ENCODE results near the gene TUBG1. TPM values are rescaled to one million over a fixed set of nuclear protein-coding genes. Genes with fewer than 3 reads are reported as not detected.

Gene TUBG1
- total RNA-seq, 1 experiment from 2014 or later: 122 TPM

DNA sequence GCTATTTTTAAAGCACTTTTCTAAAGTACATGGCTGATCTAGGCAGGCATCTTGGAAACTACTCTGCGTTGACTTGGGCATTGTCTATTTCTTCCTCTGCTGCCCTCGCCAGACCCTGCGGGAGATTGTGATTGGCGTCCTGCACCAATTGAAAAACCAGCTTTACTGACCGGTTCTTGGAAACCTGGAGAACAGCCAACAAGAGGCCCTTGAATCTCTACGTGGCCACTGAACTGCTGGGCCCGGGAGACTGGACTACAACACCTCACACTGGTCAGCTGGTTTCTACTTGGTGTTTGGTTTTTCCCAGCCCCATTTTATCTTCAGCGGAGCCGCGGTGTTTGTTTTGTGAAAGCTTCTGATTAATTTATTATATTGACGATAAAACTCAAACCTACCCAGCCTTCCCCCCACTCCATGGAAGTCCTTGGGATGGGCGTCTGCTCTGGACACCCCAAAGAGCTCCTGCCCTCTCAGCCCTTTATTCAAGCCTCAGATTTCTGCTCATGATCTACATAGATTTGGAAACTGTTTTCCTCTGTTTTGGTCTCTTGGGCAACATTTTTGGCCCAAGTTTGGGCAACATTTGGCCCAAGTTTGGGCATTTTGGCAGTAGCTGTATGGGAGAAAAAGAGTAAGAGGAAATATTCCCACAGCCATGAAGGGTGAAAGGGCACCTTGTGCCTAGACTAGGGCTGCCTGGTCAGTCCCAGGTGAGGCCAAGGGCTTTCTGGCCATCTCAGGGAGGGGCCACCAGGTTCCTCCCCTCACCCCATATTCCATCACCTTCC is 37.9 kb upstream of the TUBG1 start:
- Histone ChIP-seq H3K4me3 (no peak overlapping the region), H3K9me3 (replicated peaks) (no peaks in the 10 kb centered on the region), H3K4me1 (no peaks in the 10 kb centered on the region; the same call in 1 of the 2 replicates), H3K27ac (no peak overlapping the region), H3K36me3 (peaks cover 61% of the 10 kb centered on the region), H3K27me3 (no peaks in the 10 kb centered on the region)
- DNase-seq: no peak

DNA sequence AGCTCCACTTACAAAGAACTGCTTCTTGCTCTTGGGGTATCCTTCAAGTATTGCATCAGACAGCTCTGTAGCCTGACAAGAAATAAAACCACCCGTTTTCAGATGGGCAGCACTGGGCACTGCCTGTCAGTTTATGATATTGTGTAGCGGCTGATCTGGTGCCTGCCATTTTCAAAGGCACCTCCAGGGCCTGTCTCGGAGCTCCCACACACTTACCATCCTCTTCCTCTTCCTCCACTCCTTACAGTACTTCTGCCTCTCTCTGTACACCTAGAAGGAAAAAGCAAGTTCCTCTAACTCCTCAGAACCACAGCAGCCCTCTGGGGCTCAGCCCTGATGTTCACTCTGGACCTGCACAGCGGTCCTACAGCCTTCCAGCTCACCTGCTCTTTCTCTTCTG is 36.4 kb upstream of the TUBG1 start:
- Histone ChIP-seq H3K36me3 (peaks cover 61% of the 10 kb centered on the region), H3K27me3 (no peaks in the 10 kb centered on the region), H3K4me1 (no peaks in the 10 kb centered on the region; the same call in 1 of the 2 replicates), H3K4me3 (no peak overlapping the region), H3K27ac (no peak overlapping the region), H3K9me3 (replicated peaks) (no peaks in the 10 kb centered on the region)
- DNase-seq: no peak

DNA sequence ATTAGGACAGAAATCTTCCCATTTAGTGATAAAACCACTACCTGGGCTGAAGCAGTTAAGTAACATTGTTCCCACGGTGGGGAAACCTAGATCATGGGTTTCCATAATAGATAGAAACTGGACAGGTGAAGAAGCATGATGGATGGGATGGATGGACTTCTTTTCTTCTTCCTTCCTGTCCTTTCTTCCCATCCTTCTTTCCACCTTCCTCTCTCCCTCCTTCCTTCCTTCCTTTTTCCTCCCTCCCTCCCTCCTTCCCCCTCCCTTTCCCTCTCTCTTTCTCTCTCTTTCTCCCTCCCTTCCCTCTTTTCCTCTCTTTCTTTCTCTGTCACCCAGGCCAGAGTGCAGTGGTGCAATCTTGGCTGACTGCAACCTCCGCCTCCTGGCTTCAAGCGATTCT is 35.0 kb upstream of the TUBG1 start:
- no peak for DNase-seq
- no peaks in the 10 kb centered on the region for H3K9me3 ChIP-seq (replicated peaks)
- H3K27me3 ChIP-seq: no peaks in the 10 kb centered on the region
- peaks cover 50% of the 10 kb centered on the region for H3K36me3 ChIP-seq
- H3K27ac ChIP-seq: no peak overlapping the region
- no peaks in the 10 kb centered on the region; the same call in 1 of the 2 replicates for H3K4me1 ChIP-seq
- H3K4me3 ChIP-seq: no peak overlapping the region

DNA sequence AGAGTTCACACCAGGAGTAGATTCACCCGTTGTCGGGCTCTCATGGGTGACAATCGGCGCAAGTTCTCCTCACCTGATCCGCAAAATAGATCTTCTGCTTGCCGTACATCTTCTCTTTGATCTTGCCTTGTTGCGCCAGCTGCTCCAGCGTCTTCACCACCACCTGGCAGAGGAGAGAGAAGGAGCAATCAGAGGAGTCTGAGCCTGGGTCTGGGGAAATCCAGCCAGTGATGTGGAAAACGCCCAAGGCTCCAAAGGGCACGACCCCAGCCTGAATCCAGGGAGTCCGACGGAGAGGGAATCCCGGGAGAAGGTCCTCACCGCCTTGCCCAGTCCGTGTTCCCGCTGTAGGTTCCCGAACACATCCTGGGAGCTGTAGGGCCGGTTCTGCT is 32.3 kb upstream of the TUBG1 start:
- Histone ChIP-seq H3K4me1 (no peaks in the 10 kb centered on the region; the same call in 1 of the 2 replicates), H3K9me3 (replicated peaks) (no peaks in the 10 kb centered on the region), H3K4me3 (peak overlapping the region; percentile 66), H3K27ac (peak overlapping the region; percentile 52), H3K27me3 (no peaks in the 10 kb centered on the region), H3K36me3 (peaks cover 30% of the 10 kb centered on the region)
- DNase-seq: no peak

DNA sequence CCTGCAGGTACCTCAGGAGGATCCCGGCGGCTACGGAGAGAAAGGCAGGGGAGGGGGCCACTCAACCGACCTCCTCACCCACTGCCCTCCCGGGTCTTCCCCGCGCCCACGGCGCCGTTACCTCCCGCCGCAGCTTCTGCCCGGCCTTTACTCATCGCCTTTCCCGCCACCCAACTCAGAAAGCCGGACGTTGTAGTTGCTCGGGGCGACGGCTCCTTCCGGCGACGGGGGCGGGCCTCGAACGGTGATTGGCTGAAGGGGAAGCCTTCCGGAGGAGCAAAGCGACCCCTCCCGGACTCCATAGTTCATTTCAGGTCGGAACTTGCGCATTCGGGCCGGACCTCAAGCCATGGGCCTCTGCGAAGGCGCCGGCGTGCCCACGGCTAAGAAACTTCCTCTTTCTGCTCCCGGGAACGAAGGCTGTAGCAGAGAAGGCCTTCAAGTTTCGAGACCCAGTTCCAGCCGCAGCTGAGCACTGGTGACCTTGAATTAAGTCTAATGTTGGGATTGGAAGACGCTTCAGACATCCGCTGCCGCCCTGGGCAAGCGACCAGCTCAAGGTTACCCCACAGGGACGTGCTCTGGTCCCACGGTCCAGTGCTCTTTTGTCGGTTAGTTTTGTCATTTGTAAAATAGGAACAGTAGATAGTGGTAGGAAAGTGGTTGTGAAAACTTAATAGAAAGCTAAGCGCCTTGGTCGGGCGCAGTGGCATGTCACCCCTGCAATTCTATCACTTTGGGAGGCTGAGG is 31.8 kb upstream of the TUBG1 start, which contains the start of gene PSMC3IP:
Gene PSMC3IP (minus strand): TSS at position 198 of the 750 bp plus-strand sequence. CDS start 43 bp downstream, at position 155.
- Histone ChIP-seq H3K4me1 (no peaks in the 10 kb centered on the region; the same call in 1 of the 2 replicates), H3K36me3 (peaks cover 29% of the 10 kb centered on the region), H3K27me3 (no peaks in the 10 kb centered on the region), H3K9me3 (replicated peaks) (no peaks in the 10 kb centered on the region), H3K4me3 (peak within 1 kb of the TSS; percentile 66), H3K27ac (peak within 1 kb of the TSS; percentile 52)
- peak; percentile 95 for DNase-seq

DNA sequence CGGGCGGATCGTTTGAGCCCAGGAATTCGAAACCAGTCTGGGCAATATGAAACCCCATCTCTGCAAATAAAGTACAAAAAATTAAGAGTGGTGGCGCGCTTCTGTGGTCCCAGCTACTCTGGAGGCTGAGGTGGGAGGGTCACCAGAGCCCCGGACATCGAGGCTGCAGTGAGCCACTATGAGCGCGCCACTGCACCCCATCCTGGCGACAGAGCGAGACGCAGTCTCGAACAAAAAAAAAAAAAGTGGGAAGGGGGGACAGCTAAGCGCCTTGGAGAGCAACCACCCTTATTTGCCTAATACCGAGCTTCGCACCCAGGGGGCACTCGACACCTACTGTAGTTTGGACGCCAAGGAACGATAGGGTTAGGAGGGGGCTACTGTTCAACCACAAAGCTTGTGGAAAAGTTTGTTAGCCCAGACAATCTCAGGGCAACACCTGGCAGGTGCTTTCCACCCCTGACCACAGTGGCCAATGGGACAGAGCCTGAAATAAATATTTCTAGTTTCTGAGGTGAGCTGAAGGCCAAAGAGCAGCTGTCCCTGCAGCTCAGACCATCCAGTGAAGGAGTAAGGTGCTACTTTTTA is 31.1 kb upstream of the TUBG1 start:
- Histone ChIP-seq H3K4me3 (peak overlapping the region; percentile 66), H3K4me1 (no peaks in the 10 kb centered on the region; the same call in 1 of the 2 replicates), H3K9me3 (replicated peaks) (no peaks in the 10 kb centered on the region), H3K36me3 (peaks cover 22% of the 10 kb centered on the region), H3K27ac (peak overlapping the region; percentile 52), H3K27me3 (no peaks in the 10 kb centered on the region)
- DNase-seq: peak; percentile 84 to 91

DNA sequence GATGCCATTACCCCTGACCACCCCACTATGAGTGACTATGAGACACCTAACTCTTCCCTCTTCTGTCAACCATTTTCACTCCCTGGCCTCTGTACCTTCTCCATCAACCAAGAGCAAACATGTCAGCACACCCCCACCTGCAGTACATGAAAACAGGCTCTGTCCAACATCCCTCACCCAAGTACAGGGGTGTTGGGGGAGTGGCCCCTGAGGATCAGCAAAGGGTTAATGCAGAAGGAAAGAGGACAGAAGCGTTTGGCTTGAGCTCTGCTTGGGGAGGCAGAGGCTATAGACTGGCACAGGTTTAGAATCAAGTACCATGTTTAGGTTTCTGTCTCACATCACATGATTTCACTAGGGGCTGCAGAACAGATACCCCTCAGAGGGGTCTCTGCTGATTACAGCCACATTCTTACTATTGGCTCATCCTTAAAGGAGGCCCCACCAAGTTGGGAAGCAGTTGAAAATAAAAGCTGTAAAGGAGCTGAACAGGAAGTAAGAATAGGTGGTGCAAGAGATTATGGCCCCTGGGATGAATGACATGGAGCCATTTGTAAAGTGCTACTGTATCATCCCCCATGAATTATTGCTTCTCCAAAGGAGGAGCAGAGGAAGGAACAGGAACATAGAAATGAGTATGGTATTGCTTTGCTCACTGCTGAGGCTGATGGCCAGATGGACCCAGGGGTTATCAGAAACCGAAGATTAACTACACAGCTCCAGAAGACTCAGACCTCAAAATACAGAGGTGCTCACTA is 29.5 kb upstream of the TUBG1 start:
- Histone ChIP-seq H3K4me3 (no peak overlapping the region), H3K4me1 (no peaks in the 10 kb centered on the region; the same call in 1 of the 2 replicates), H3K36me3 (peaks cover 14% of the 10 kb centered on the region), H3K27ac (no peak overlapping the region), H3K27me3 (no peaks in the 10 kb centered on the region), H3K9me3 (replicated peaks) (no peaks in the 10 kb centered on the region)
- DNase-seq: no peak

DNA sequence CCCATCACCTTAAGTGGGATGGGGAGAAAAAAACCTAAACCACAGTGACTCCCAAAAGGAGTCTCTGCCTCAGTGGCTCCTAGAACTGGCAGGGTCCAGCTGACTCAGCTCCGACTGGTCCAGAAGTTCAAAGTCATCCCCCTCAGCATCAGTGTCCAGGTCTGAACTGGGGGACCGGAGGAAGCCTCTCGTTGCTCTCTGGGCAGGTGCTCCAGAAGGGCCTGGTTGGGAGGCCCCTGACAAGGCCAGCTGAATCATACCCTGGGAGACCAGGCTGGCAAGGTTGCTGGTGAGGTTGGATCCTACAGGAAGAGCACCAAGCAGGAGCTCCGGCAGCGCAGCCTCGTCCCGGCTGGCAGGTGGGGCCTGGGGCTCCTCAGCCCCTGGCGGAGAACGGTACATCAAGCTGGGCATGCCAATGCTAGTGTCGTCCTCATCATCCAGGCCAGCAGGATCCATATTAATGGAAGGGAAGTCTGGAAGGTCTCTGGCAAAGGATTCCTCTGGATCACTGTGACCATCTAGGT is 27.7 kb upstream of the TUBG1 start:
- H3K9me3 ChIP-seq (replicated peaks): no peaks in the 10 kb centered on the region
- no peaks in the 10 kb centered on the region for H3K27me3 ChIP-seq
- H3K4me1 ChIP-seq: no peaks in the 10 kb centered on the region
- H3K36me3 ChIP-seq: peaks cover 13% of the 10 kb centered on the region
- H3K4me3 ChIP-seq: no peak overlapping the region
- DNase-seq: no peak
- no peak overlapping the region for H3K27ac ChIP-seq

DNA sequence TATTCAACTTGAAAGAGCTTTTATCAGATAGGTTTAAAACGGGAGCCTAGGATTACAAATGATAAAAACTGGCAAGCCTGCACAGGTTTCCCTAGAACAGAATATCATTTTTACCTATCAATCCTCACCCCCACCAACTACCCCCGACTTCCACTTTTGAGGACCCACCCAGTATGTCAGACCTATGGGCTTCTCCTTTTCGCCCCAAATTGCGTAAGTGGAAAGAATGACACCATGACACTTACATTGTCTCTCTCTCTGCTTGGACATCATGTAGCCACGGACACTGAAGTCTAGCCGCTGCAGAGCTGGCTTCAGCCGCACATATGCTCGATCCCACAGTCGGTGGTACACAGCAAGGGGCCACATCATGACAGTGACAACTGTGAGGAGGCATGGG is 24.6 kb upstream of the TUBG1 start:
- Histone ChIP-seq H3K27ac (no peak overlapping the region), H3K4me3 (no peak overlapping the region), H3K27me3 (no peaks in the 10 kb centered on the region), H3K9me3 (replicated peaks) (no peaks in the 10 kb centered on the region), H3K36me3 (peaks cover 19% of the 10 kb centered on the region), H3K4me1 (no peaks in the 10 kb centered on the region)
- no peak for DNase-seq

DNA sequence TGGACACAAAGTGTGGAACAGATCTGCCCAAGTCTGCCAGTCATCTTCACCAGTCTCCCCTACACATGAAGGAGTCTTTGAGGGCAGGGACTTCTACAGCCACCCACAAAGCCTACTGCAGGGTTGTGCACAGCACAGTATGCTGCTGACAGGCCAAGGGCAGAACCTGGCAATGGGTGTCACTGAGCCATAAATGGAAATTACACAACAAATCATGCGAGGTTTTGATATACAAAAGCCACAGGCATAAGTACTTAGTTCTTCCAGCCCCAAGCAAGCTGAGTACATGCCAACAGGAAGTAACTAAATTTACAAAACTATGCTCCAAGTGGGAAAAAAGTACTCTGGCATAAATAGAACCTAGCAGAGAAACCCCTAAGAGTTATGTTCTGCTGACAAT is 24.1 kb upstream of the TUBG1 start:
- Histone ChIP-seq H3K36me3 (peaks cover 19% of the 10 kb centered on the region), H3K4me3 (no peak overlapping the region)

DNA sequence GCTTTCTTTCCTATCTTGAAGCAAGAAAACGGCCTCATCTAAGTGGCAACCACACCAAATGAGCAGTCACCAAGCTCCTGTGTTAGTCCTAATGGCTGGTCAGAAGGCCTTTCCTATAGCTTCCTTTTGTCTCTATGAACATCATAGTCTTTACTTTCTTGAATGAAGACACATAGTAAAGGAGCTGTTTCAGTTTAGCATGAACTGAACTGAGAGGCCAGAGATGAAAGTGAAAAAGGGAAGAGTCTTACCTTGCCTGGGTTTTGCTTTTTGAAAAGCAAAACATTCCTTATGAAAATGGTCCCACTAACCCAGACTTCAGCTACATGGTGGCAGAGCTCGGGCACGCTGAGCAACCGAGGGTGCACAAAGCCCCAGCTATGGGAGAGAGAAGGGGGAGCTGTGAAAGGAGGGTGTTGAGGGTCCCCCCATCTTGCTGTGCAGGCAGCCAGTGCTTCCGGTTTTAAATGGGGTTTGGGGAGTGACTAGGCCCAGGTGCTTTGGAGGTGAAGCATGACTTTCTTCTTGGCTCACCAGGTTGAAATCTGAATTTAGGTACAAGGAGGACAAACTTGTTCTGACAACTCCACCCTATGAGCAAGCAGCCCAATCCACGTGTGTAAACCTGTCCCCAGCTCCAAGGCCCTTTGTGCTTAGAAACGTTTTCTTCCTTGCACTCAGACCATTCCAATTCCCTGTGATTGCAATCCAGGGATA is 22.8 kb upstream of the TUBG1 start:
- Histone ChIP-seq H3K4me3 (no peak overlapping the region), H3K27me3 (no peaks in the 10 kb centered on the region), H3K27ac (no peak overlapping the region), H3K9me3 (replicated peaks) (no peaks in the 10 kb centered on the region), H3K36me3 (peaks cover 20% of the 10 kb centered on the region), H3K4me1 (no peaks in the 10 kb centered on the region)
- DNase-seq: no peak

More for the DNA sequence above, 24.1 kb upstream of the TUBG1 start:
- H3K4me1 ChIP-seq: no peaks in the 10 kb centered on the region
- H3K27me3 ChIP-seq: no peaks in the 10 kb centered on the region
- H3K9me3 ChIP-seq (replicated peaks): no peaks in the 10 kb centered on the region
- H3K27ac ChIP-seq: no peak overlapping the region
- no peak for DNase-seq

DNA sequence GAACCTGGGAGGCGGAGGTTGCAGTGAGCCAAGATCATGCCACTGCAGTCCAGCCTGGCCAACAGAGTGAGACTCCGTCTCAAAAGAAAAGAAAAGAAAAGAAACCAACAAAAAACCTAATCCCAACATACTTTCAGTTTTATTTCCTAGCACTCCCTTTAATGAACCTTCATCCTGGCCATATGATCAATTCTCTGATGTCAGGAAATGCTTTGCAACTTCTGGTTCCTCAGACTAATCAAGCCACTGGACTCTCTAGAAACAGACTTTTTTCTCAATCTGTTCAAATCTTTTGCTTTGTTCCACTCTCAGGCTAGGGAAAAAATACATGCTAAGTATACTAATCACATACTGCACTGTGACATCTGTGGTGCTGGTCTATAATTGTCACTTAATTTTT is 18.6 kb upstream of the TUBG1 start:
- no peak overlapping the region for H3K27ac ChIP-seq
- H3K4me1 ChIP-seq: no peaks in the 10 kb centered on the region
- H3K36me3 ChIP-seq: peaks cover 16% of the 10 kb centered on the region
- no peaks in the 10 kb centered on the region for H3K27me3 ChIP-seq
- DNase-seq: no peak
- H3K9me3 ChIP-seq (replicated peaks): no peaks in the 10 kb centered on the region
- H3K4me3 ChIP-seq: no peak overlapping the region

DNA sequence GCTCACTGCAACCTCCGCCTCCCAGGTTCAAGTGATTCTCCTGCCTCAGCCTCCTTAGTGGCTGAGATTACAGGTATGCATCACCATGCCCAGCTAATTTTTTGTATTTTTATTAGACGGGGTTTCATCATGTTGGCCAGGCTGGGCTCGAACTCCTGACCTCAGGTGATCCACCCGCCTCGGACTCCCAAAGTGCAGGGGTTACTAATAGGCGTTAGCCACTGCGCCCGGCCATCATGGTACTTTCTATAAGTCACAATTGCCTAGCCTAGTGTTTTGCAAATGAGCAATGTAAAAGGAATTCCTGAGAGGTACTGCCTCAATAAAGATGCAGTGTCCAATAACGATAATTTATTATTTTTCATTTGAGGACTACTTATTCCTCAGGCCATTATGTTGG is 18.1 kb upstream of the TUBG1 start:
- Histone ChIP-seq H3K9me3 (replicated peaks) (no peaks in the 10 kb centered on the region), H3K4me3 (no peak overlapping the region), H3K36me3 (peaks cover 13% of the 10 kb centered on the region), H3K4me1 (no peaks in the 10 kb centered on the region), H3K27me3 (no peaks in the 10 kb centered on the region), H3K27ac (no peak overlapping the region)
- DNase-seq: no peak

DNA sequence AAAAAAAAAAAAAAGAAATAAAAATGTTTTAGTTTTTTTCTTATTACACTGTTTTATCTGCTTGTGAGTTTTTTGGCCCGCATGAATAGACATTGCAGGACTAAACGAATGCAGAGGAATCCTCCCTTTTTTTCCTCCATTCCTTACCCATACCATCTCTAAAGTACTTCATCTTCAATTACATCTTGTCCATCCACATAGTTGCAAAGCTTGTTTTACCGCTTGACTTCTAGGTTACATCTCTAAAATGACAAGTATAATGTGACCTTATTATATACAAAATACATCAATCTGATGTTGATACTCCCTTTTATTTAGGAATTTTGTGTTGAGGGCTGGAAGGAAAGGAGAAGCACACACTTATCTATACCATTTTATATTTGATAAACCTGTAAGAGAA is 13.1 kb upstream of the TUBG1 start:
- Histone ChIP-seq H3K4me3 (no peak overlapping the region), H3K4me1 (no peaks in the 10 kb centered on the region), H3K27me3 (no peaks in the 10 kb centered on the region), H3K36me3 (peaks cover 6% of the 10 kb centered on the region; the same call in 1 of the 2 replicates), H3K27ac (no peak overlapping the region), H3K9me3 (replicated peaks) (no peaks in the 10 kb centered on the region)
- DNase-seq: no peak
